NAMALWA (cell line): Measurements from ENCODE around the gene NFASC.

Experiments used
- DNase-seq: peaks from one replicate; pipeline ENCODE4 v3.0.0-alpha.2; 2015; ENCODE audit warnings: low spot score

NFASC gene

DNA sequence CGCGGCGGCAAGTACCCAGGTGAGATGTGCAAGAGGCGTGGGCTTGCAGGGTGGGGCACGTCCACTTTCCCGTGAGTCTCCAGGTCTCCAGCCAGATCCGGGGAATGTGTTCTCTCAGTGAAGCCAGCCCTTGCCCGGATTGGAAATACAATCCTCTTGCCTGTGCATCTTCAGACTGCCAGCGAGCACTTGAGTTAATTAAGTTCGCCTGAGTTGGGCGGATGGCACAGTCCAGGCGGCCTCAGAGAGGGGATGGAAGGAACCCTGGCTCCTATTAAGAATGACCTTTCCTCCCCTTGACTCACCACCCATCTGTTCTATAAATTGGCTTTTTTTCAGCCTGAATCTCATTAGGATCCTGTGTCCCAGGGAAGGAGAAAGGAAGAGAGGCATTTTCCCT is 139.0 kb downstream of the NFASC start:
- DNase-seq, result no peak

DNA sequence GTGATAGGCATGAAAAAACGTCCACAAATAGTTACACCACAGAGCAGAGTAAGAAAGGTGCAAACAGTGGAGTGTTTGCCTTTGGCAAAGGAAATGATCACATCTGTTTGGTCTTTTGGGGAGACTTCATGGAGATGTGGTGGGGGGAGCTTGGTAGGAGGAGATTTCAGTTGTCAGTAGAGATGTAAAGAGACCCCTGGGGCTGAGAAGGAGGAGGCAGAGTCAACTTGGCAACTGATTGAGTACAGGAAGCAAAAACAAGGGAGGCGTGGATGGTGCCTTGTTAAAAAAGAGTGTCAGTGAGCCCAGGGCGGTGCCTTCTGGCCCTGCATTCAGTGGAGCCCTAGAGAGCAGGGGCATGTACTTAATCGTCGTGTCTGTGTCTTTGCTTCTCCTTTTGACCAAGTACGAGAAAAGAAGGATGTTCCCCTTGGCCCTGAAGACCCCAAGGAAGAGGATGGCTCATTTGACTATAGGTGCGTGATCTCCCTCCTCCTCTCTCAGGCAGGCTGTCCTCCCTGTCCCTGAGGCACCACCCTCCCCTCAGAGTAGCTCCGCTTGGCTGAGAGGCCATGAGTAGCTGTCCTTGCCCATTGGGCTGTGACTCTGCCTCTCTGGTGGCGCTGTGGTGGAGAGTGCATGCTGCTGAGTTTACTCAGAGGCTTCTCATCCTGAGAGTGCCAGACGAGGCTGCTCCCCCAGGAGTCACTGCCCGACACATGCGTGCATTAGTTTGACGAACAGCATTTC is 141.9 kb downstream of the NFASC start:
- no peak for DNase-seq

DNA sequence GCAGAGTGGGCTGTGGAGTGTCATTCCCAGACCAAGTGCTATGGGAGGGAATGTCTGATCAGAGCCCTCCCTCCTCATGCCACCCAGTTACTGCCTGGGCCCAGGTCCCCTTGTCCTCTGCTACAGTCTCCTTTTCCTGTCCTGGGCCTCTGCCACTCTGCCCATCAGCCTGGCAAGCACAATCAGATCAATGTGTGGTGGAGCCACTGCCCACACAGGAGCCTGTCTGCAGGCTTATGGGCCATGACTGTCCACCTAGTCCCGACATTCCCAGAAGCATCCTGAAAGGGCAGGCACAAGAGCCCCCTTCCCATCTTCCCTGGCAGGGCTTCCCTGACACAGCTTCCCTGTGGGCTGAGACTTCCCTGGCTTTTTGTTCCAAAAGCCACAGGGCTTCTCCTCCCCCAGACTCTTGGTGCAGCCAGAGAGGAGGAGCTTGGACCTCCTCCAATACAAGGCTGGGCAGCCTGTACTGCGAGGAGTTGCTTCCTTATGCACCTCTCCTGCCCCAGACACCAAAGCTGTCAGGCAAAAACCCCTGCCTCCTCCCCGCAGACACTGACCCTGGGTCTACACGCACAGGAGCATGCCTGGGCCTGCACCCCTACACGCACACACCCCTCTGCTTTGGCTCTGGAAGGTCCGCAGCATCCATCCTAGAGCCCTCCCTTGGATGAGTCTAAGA is 143.2 kb downstream of the NFASC start:
- DNase-seq, result no peak

DNA sequence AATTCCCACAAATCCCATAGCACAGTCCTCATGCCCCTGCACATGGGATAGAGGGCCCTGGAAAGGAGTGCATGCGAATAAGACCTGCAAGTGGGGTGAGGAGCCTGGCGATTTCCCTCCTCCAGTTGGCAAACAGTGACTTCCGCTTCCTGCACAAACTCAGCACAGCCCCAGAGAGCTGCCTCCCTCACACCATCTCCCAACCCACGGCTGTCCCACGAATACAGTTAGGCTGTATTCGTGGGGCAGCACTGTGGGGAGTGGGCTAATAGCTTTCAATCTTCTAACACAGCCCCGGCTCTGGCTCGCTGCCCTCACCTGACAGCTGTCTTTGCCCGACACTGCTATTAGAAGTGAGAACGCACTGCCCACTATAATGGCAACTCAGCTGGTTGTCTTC is 144.1 kb downstream of the NFASC start:
- no peak for DNase-seq

DNA sequence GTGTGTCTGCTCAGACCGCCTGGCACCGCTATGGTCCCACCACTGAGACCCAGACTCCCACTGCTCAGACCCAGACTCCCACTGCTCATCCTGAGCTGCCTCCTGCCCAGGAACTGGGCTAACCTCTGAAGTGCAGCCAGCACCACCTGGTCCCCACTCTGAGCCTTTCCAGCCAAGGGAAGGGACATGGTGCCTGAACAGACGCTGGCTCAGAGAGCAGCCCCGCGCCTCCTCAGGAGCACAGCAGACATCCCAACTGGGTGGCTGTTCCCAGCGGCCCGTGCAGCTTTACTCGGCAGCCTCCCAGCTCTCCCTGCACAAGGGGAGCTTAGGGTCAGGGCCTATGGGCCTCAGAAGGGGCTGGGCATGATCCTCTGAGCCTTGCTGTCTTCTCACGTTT is 144.6 kb downstream of the NFASC start:
- DNase-seq, result no peak

DNA sequence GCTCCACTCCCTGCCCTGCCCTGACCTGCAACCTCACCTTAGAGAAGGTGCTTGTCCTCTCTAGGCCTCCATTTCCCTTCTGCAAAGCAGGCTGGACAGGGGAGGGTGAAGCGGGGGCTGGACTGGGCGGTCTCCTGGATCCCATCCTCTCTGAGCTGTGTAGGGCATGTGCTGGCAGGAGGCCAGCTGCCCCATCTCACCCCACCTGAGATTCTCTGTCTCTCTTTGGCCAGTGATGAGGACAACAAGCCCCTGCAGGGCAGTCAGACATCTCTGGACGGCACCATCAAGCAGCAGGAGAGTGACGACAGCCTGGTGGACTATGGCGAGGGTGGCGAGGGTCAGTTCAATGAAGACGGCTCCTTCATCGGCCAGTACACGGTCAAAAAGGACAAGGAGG is 145.4 kb downstream of the NFASC start:
- DNase-seq, result no peak

DNA sequence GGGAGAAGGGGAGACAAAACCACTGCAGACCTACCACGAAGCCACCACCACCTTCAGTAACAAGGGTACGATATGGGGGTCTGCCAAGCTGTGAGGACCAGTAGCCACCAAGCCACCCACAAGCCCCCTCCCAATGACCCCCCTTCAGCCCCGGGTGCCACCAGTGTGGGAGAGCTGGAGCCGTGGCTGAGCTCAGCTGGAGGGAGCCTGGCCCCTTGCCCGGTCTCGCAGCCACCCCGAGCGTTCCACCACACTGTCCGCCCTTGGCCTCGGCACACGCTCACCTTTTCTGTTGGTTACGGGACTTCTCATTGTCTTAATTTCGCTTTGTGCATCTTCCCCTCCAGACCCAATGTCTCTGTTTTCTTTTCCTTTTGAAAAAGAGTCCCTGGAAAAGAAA is 145.9 kb downstream of the NFASC start:
- no peak for DNase-seq

DNA sequence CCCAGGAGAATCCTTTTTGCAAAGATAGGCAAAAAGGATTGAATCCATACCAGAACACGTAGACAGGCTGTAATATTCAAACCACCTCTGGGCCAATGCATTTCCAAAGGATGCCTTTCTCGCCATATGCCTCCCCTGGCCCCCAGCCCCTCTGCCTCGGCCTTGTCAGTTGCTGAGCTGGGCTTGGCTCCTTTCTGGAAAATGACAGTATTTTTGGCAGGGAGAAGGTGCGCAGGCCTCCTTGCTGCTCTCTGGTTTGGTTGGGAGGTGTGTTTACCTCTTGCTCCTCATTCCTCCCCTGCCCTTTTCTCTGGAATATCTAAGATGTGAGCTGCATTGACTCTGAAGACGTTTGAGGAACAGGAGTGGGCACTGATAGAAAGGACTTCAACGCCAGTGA is 146.3 kb downstream of the NFASC start:
- DNase-seq, result no peak

DNA sequence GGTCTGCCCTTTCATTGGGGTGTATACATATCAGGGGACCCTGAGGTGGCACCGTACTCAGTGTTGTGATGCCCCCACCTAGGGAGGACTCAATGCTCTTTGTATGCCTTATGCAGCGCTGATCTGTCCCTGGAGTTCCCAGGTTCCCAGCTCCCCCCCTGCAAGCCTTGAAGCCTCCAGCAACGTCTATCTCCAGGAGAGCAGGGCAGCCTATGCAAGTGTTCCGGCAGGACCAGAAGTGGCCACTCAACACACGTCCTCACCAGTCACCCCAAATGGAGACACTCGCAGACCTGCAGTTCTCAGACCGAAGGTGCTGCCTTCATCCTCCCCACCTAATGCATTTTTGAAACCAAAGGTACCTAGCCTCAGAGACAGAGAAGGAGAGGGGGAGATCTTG is 147.1 kb downstream of the NFASC start:
- DNase-seq, result no peak

DNA sequence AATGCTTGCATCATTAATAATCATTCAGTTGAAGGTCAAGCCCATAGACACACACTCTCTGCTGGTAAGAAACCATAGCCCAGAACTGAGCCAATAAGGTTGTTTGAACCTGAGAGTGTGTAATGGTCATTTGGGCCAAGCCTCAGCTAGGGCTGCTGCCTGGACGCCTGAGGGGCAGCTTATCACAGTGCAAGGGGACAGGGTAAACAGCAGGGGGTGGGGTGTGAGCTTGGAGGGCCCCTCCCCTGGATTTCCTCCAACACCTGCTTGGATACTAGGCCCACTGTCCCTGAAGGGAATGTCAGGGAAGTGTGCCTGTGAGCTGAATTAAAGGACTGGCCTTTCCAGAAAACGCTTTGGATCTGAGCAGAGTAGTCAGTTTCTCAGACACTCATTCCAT is 147.7 kb downstream of the NFASC start:
- DNase-seq, result no peak

DNA sequence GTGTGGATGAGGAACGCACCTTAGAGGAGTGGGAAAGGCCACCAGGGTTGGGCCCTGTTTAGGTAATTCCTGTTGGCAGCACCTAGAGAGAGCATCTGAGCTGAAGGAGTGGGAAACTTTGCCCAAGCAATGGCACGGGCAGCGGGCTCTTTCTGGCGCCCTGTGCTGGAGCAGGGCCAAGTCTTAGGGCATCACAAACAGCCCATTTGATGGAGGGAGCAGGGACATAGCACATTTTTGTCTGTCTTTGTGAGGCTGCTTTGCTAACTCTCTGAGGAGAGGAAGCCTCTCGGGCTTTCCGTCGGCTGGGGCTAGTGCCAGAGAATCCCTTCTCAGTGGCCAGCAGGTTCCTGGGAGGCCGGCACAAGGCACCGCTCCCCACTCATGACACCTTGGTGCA is 149.8 kb downstream of the NFASC start:
- no peak for DNase-seq

DNA sequence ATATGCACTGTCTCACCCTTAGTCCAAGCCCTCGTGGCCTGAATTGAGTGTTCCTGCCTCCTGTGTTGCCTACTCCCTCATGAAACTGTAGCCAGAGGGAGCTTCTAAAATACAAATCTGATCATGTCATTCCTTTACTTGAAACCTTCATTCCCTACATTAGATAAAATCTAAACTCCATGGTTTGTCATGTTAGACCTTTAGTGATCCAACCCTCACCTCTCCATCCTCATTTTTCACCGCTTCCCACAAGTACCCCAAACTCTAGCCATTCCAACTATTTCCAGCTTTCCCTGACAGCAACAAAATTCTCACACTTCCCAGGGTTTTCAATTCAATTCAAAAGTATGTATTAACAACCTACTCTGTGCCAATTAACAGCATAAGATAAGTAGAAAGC is 154.0 kb downstream of the NFASC start:
- no peak for DNase-seq

DNA sequence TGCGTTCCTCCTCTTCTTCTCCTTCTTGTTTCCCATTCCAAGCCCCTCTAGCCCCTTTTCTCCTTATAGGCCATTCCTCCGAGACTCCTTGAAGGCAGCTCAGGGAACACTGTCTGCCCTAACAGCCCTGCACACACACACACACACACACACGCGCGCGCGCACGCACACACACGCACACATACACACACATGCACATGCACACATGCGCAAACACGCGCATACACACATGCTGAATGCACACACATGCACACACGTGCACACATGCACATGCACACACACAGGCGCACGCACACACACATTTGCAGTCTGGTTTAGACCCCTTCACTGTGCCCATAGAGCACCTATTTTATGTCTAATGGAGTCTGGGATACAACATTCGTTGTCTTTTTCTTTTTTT is 154.6 kb downstream of the NFASC start:
- no peak for DNase-seq

DNA sequence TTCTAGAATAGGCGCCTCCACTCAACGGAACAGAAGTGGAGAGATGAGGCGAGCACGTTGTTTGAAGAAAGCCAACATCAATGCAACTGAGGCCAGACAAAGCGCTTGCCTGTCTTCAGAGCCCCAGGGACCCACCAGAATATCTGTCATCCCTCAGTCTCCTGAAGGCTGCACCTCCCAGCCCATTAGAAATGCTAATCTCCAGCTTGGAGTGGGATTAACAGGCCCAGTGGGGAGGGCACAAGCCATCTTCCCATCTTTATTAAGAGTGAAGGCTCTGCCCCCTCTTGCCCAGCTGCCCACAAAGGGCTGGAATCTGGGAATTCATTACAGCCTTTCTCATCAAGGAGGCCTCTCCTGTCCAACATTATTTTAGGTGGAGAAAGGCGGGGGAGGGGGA is 155.5 kb downstream of the NFASC start:
- no peak for DNase-seq

DNA sequence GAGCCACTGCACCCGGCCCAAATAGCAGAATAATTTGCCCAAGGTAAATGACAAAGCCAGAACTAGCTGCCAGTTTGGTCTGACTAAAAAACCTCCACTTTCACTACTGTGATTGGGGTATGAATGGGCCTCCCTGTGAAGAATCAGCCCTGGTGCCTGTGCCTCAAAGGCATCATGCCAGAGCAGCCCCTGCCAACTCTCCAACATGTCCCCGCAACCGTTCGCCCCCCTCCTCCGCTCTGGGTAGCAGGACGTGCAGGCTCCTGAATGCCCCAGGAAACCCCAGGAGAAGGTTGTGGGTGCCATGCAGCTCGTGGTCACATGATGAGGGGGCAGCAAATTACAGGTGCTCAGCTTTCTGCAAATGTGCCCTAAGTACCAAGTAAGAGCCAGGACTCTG is 157.7 kb downstream of the NFASC start:
- no peak for DNase-seq

DNA sequence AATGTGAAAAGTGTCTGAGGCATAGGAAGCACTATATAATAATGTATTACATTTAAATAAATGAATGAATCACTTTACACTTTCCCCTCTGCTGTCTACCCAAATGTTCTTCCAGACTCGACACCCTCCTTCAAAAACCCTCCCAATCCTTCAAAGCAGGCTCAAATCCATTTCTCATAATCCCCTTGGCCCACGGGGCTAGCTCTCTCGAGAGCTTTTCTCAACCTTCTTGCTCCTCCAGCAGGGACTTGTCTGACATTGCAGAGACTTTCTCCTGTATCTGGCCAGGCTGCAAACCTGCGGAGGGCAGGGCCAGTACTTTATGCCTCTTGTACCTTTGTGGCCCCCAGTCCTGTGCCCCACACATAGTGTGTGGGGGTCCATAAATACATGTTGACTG is 158.3 kb downstream of the NFASC start:
- DNase-seq, result no peak

DNA sequence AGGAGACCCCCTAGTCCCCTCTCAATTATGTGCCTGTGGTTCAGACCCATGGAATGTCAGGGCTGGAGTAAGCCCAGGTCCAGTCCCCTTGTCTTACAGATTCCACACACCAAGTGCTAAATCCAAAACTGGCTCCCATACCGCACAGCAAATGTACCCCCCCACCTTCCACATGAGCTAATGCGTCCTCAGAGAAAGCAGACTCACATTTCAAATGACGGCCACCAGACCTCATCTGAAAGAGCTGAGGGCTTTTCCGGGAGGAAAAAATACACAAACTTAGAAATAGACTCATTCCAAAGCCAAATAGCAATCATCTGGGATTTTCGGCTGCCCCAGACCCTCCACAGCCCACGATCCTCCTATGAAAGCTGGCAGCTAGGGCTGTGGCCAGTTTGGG is 159.6 kb downstream of the NFASC start:
- no peak for DNase-seq

DNA sequence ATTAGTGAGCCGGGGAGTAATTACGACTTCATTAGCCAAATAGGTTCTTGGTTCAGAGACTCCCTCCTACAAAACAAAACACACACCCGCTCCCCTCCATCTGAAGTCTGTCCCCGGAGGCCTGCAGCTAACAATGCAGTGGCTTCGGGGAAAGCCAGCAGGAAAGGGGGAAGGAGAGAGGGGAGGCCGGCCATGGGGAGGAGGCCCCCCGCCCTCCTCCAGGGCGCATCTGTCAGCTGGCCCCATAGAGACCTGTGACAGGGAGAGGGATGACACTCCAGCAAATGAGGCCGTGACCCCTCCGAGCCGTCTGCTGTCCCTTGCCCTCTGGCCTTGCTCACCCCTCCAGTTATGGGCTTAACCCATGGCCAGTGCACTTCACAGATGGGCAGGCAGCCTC is 160.2 kb downstream of the NFASC start:
- DNase-seq, result no peak

DNA sequence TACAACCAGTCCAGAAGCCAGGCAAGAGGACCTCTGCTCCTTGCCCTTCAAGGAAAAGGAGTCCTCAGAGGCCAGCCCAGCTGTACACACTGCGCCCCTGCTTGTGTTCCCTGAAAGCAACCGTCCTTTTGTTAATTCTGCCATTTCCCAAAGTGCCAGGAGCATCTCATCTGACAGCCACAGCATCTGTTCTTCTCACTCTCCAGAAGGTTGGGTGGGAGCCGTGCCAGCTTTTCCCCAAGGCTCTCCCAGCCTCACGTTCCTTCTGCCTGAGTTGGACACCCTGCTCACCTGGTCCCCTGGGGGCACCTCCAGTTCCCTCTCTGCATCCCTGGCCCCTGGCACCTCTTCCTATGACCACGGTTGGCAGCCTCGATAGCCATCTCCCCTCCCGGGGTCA is 161.8 kb downstream of the NFASC start:
- DNase-seq, result no peak

DNA sequence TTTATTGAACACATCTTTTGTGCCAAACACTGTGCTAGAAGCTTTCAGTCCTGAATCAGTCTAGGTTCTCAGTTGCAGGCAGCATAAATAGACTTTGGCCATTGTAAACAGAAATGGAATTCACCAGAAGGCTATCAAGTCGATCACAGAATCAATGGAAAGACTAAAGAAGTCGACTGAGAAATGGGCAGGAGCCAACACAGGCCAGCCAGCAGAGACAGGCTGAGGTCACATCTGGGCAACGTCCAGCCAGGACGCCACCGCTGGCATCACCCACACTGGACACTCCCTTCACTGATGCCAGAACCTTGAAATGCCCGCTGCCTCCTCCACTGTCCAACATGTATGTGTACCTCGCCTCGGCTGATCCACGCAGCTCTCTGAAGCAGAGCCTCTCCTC is 166.9 kb downstream of the NFASC start:
- no peak for DNase-seq

DNA sequence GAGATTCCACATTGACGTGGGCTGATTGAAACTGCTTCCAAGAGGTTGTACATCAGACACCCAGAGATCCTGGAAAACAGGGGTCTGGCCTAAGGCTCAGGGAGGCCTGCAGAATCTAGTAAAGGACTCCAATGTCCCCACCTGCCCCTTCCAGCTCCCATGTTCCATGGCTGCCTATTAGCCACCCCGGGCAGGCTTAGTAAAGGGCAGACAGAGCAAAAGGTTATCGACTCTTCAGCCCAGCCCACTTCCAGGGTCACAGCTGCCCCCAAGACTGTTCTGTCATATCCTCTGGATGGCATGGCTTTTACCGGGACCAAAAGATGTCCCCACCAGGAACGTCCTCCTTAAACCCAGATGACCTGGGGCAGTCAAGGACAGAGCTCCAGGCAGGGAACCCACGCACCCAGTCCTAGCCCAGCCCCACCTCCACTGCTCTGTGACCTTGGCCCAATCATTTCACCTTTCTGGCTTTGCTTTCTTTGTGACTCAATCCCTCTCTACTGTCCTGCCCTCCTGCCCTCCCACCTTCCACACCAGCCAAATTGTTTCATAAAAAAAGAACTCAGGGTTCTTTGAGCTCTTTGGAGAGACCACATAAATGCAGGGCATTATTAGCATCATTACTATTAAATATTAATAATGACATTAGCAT is 167.6 kb downstream of the NFASC start:
- no peak for DNase-seq

DNA sequence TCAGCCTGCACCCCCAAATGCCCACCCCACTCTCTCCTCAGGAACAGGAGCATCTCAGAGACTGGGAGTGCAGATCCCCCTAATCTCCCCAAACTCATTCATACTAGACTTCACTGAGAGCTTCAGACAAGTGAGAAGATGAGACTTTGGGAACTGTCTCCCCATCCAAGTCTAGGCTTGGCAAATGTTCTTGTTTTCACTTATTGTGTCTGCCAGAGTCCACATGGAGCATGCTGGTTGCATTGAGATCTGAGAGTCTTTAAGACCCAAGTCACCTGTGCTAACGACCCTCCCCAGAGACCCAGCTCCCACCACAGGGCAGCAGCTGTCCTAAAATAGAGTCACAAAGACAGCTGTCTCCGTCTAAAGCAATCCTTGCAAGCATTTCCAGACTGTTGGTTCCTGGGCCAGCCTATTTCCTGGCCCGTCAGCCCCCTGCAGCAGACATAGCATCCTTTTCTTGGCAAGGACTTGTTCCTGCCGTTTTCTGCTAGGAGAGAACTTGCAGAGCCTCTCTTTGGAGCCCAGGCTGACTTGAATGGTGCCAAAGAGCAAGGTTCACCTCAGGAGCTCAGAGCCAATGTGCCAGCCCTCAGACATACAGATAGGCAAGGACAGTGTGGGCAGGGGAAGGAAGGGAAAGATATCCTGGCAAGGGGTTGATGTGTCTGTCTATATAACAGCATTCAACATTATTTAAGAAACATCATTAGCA is 170.5 kb downstream of the NFASC start:
- no peak for DNase-seq
